Activated gamma-delta T cell treated with Interleukin-2 at 50 U/mL for 16 hours (primary cell): ENCODE results near the gene DCXR.
A peak's percentile ranks its signal among the peaks of the same experiment; 100 is the strongest.

Experiments
- DNase-seq: peaks from one replicate; pipeline ENCODE4 v3.0.0-alpha.2; 2020

The DCXR gene

GRCh38 chr17:82070611-82071010 lies 33.1 kb upstream of the DCXR start:
- DNase-seq: no peak

- DNase-seq: peak; percentile 64
These were observed 28.3 kb upstream of the DCXR start, which contains the start of gene DUS1L for GRCh38 chr17:82065638-82066303. TSS of gene DUS1L (minus strand) at chr17:82065804. CDS start at chr17:82065059, 745 bp downstream.

- DNase-seq: no peak
These were observed 27.7 kb upstream of the DCXR start for GRCh38 chr17:82065193-82065637.

GRCh38 chr17:82064433-82065192 lies 27.1 kb upstream of the DCXR start:
- no peak for DNase-seq

- no peak for DNase-seq
These were observed 26.2 kb upstream of the DCXR start for GRCh38 chr17:82063424-82064415.

GRCh38 chr17:82062984-82063368 lies 25.5 kb upstream of the DCXR start:
- DNase-seq: no peak

GRCh38 chr17:82062076-82062983 lies 24.8 kb upstream of the DCXR start:
- DNase-seq: no peak

GRCh38 chr17:82061047-82061925 lies 23.8 kb upstream of the DCXR start:
- DNase-seq: no peak

GRCh38 chr17:82060614-82061013 lies 23.1 kb upstream of the DCXR start:
- no peak for DNase-seq

GRCh38 chr17:82060001-82060380 lies 22.5 kb upstream of the DCXR start:
- no peak for DNase-seq

GRCh38 chr17:82059272-82060000 lies 21.9 kb upstream of the DCXR start:
- DNase-seq: no peak

- DNase-seq: no peak
These were observed 21.4 kb upstream of the DCXR start for GRCh38 chr17:82058855-82059249.

- no peak for DNase-seq
These were observed 20.8 kb upstream of the DCXR start for GRCh38 chr17:82058230-82058854.

- DNase-seq: no peak
These were observed 19.5 kb upstream of the DCXR start for GRCh38 chr17:82056729-82057621.

- no peak for DNase-seq
These were observed 18.6 kb upstream of the DCXR start for GRCh38 chr17:82055965-82056728.

GRCh38 chr17:82055023-82055964 lies 17.8 kb upstream of the DCXR start:
- no peak for DNase-seq
